HepG2 (cell line): ENCODE measurements around the gene TUBB2B. TPM values are rescaled to one million over a fixed set of nuclear protein-coding genes. Genes with fewer than 3 reads are reported as not detected.

ENCODE experiments used
- AKAP8 ChIP-seq: sonication (generic); formaldehyde crosslinking; IDR thresholded peaks from 2 replicates; pipeline ENCODE4 v1.5.1; 2020; ENCODE audit warnings: mild to moderate bottlenecking, missing genetic modification reagents
- CENPX ChIP-seq: sonication (generic); formaldehyde crosslinking; IDR thresholded peaks from 2 replicates; pipeline ENCODE4 v1.9.0; 2021; ENCODE audit warnings: mild to moderate bottlenecking, missing genetic modification reagents, moderate library complexity
- GMEB2 ChIP-seq: IDR thresholded peaks from 2 replicates; pipeline ENCODE4 v1.6.1; 2016; ENCODE audit warnings: missing biosample characterization, missing genetic modification reagents, low read depth
- HIVEP1 ChIP-seq: sonication (generic); formaldehyde crosslinking; IDR thresholded peaks from 2 replicates; pipeline ENCODE4 v1.4.0; 2020; ENCODE audit warnings: mild to moderate bottlenecking, missing genetic modification reagents
- RFX5 ChIP-seq: IDR thresholded peaks from 2 replicates; pipeline ENCODE4 v1.6.1; 2011; ENCODE audit warnings: low read depth, low read length, improper control_type of control experiment
- SRSF1 ChIP-seq: fragments of 200-400 bp; formaldehyde crosslinking; optimal IDR thresholded peaks from 2 replicates; pipeline ENCODE3; 2017; ENCODE audit warnings: mild to moderate bottlenecking, low read depth, low read length, moderate library complexity
- STAT5B ChIP-seq: sonication (generic); formaldehyde crosslinking; IDR thresholded peaks from 2 replicates; pipeline ENCODE4 v1.4.0; 2020; ENCODE audit warnings: missing genetic modification reagents
- THRA ChIP-seq: sonication (generic); formaldehyde crosslinking; IDR thresholded peaks from 2 replicates; pipeline ENCODE4 v1.4.0; 2020; ENCODE audit warnings: missing genetic modification reagents, borderline replicate concordance
- ZNF34 ChIP-seq: sonication (generic); formaldehyde crosslinking; IDR thresholded peaks from 2 replicates; pipeline ENCODE4 v1.4.0; 2020; ENCODE audit warnings: mild to moderate bottlenecking, missing genetic modification reagents, borderline replicate concordance
- ZNF441 ChIP-seq: sonication (generic); formaldehyde crosslinking; IDR thresholded peaks from 2 replicates; pipeline ENCODE4 v1.7.0; 2021; ENCODE audit warnings: missing genetic modification reagents, borderline replicate concordance
- ZNF605 ChIP-seq: sonication (generic); formaldehyde crosslinking; IDR thresholded peaks from 2 replicates; pipeline ENCODE4 v1.8.0; 2022; ENCODE audit warnings: mild to moderate bottlenecking, missing genetic modification reagents
- polyA plus RNA-seq, 8 experiments: library from polyadenylated mRNA; depleted of rRNA in 3 of 8; stranded (reverse) in 7 of 8; unstranded in 1 of 8; fragments of >200 nt; fragmentation: Illumina TruSeq in 4 of 8; extraction: Trizol in 4 of 8; gene quantifications; 2 replicates each; pipeline versions ENCODE4 v1.2.1 to v1.2.3, GENCODE V29; 2011 to 2016; ENCODE audit warnings: low read depth in 4 of 8, missing spikeins in 1 of 8, mixed read lengths in 1 of 8; ENCODE audit not compliant: insufficient read depth in 1 of 8
- total RNA-seq, 5 experiments: library from RNA; depleted of rRNA; stranded (reverse); fragments of >200 nt; fragmentation: Illumina TruSeq; extraction: Trizol; gene quantifications; 2 replicates each; pipeline ENCODE4 v1.2.3, GENCODE V29; 2016; ENCODE audit warnings: low read depth in 1 of 5
- TF ChIP-seq, protein P1 (sequence below), 2 experiments: fragments of 450-650 bp in 1 of 2; sonication (generic) in 1 of 2; formaldehyde crosslinking; IDR thresholded peaks; 2 replicates each; pipeline versions ENCODE4 v1.5.0 to v1.8.0; 2020 to 2022; ENCODE audit warnings: mild to moderate bottlenecking in 1 of 2, missing genetic modification reagents in 1 of 2
- TF ChIP-seq, protein P2 (sequence below): sonication (generic); formaldehyde crosslinking; IDR thresholded peaks from 2 replicates; pipeline ENCODE4 v1.9.0; 2021; ENCODE audit warnings: missing genetic modification reagents, borderline replicate concordance
- TF ChIP-seq, protein P3 (sequence below): sonication (generic); formaldehyde crosslinking; IDR thresholded peaks from 2 replicates; pipeline ENCODE4 v1.4.0; 2020; ENCODE audit warnings: missing genetic modification reagents
- TF ChIP-seq, protein P4 (sequence below): sonication (generic); formaldehyde crosslinking; IDR thresholded peaks from 2 replicates; pipeline ENCODE4 v1.5.0; 2020; ENCODE audit warnings: missing genetic modification reagents, mild to moderate bottlenecking, borderline replicate concordance

The TUBB2B gene
- total and polyA plus RNA-seq, 2 of the 13 experiments (the other 11 are each of a cell fraction or from before 2014, with no cell fraction given), result 10.3 to 23.6 TPM

DNA sequence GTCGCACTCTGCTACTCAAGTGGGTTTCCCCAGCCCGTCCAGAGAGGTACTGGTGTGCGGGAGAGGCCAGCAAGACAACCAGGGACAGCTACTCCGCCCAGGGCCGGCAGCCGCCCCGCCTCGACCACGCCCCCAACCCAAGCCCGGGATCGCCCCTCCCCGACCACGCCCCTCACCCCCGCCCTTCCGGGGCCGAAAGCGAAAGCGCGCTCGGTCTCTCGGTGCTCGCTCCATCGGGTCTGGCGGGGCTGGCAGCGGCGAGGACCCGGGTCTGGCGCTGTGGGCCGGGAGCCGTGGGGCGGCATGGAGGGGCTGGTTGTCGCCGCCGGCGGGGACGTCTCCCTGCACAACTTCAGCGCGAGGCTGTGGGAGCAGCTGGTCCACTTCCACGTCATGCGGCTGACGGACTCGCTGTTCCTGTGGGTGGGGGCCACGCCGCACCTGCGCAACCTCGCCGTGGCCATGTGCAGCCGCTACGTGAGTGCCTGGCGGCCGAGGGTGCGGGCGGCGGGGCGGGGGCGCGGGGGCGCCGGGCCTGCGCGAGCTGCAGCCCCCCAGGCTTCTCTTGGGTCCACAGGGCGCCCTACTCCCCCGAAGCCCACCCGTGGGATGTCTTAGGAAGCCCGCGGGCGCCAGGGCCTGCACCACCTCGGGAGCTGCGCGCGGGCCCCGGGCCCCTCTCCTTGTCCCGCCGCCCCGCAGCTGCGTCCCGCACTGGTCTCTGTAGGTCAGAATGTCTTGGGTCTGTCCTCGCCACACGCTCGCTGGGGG, 31.5 kb upstream of the TUBB2B start, which contains the start of gene PSMG4 (continued):
- TF ChIP-seq THRA (CRISPR knock-in tag) (peak; percentile 83), ZNF605 (CRISPR knock-in tag) (peak; percentile 85; the same call in 1 of the 2 replicates), HIVEP1 (CRISPR knock-in tag) (peak; percentile 68), ZNF34 (CRISPR knock-in tag) (peak; percentile 99; the same call in 1 of the 2 replicates), AKAP8 (CRISPR knock-in tag) (peak; percentile 42; the same call in 1 of the 2 replicates), ZNF441 (CRISPR knock-in tag) (peak; percentile 42; the same call in 1 of the 2 replicates), STAT5B (CRISPR knock-in tag) (no peak; the same call in 1 of the 2 replicates), SRSF1 (peak; percentile 78), RFX5 (no peak), GMEB2 (CRISPR knock-in tag) (0 out of 2 replicates have a peak, but pooled peaks have one; percentile 32), CENPX (CRISPR knock-in tag) (no peak)
- TF ChIP-seq, protein P1, sequence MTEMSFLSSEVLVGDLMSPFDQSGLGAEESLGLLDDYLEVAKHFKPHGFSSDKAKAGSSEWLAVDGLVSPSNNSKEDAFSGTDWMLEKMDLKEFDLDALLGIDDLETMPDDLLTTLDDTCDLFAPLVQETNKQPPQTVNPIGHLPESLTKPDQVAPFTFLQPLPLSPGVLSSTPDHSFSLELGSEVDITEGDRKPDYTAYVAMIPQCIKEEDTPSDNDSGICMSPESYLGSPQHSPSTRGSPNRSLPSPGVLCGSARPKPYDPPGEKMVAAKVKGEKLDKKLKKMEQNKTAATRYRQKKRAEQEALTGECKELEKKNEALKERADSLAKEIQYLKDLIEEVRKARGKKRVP (CRISPR knock-in tag; IDR thresholded peaks at IDR 0.05), result peak in 1 of 2 experiments; percentile 64; a peak in 2 of 4 replicates
- TF ChIP-seq, protein P2, sequence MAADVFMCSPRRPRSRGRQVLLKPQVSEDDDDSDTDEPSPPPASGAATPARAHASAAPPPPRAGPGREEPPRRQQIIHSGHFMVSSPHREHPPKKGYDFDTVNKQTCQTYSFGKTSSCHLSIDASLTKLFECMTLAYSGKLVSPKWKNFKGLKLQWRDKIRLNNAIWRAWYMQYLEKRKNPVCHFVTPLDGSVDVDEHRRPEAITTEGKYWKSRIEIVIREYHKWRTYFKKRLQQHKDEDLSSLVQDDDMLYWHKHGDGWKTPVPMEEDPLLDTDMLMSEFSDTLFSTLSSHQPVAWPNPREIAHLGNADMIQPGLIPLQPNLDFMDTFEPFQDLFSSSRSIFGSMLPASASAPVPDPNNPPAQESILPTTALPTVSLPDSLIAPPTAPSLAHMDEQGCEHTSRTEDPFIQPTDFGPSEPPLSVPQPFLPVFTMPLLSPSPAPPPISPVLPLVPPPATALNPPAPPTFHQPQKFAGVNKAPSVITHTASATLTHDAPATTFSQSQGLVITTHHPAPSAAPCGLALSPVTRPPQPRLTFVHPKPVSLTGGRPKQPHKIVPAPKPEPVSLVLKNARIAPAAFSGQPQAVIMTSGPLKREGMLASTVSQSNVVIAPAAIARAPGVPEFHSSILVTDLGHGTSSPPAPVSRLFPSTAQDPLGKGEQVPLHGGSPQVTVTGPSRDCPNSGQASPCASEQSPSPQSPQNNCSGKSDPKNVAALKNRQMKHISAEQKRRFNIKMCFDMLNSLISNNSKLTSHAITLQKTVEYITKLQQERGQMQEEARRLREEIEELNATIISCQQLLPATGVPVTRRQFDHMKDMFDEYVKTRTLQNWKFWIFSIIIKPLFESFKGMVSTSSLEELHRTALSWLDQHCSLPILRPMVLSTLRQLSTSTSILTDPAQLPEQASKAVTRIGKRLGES (CRISPR knock-in tag), result 0 out of 2 replicates have a peak, but pooled peaks have one; percentile 39
- TF ChIP-seq, protein P3, sequence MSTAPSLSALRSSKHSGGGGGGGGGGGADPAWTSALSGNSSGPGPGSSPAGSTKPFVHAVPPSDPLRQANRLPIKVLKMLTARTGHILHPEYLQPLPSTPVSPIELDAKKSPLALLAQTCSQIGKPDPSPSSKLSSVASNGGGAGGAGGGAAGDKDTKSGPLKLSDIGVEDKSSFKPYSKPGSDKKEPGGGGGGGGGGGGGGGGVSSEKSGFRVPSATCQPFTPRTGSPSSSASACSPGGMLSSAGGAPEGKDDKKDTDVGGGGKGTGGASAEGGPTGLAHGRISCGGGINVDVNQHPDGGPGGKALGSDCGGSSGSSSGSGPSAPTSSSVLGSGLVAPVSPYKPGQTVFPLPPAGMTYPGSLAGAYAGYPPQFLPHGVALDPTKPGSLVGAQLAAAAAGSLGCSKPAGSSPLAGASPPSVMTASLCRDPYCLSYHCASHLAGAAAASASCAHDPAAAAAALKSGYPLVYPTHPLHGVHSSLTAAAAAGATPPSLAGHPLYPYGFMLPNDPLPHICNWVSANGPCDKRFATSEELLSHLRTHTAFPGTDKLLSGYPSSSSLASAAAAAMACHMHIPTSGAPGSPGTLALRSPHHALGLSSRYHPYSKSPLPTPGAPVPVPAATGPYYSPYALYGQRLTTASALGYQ (CRISPR knock-in tag), result peak; percentile 71
- TF ChIP-seq, protein P4, sequence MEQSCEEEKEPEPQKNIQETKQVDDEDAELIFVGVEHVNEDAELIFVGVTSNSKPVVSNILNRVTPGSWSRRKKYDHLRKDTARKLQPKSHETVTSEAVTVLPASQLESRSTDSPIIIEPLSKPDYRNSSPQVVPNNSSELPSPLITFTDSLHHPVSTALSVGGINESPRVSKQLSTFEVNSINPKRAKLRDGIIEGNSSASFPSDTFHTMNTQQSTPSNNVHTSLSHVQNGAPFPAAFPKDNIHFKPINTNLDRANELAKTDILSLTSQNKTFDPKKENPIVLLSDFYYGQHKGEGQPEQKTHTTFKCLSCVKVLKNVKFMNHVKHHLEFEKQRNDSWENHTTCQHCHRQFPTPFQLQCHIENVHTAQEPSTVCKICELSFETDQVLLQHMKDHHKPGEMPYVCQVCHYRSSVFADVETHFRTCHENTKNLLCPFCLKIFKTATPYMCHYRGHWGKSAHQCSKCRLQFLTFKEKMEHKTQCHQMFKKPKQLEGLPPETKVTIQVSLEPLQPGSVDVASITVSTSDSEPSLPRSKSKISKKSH (CRISPR knock-in tag), result peak; percentile 6
